Fibroblast of pulmonary artery (primary cell): ENCODE results near the gene ZNF516.

Experiments
- DNase-seq: peaks from one replicate; pipeline ENCODE4 v3.0.0-alpha.2; 2010; ENCODE audit warnings: low read depth
- H3K4me3 ChIP-seq: replicated peaks from 2 replicates; pipeline ENCODE4 v1.5.1; 2011; ENCODE audit warnings: low read depth, mild to moderate bottlenecking, control low read depth, low read length, moderate library complexity
- TF ChIP-seq, protein P1 (sequence below): IDR thresholded peaks from 2 replicates; pipeline ENCODE4 v1.5.1; 2011; ENCODE audit warnings: mild to moderate bottlenecking, control low read depth, low read length, inconsistent platforms; ENCODE audit errors: missing control alignments

ZNF516 gene

DNA sequence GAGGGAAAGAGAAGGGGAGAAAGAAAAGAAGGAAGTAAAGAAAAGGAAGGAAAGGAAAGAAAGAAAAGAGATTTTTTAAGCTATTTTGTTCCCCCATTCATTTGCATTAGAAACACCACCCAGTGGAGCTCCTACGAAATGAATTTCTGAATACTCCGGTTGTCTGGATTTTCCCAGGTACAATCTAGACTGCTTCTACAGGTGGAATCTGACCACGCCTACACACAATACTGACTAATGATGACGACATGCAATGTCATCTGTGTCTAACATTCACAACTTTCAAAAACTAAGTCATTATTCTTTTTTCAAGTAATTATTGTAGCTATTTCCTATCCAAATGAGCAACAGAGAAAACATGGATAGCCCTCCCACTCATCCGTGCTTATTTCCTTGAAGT is 121.7 kb downstream of the ZNF516 start:
- TF ChIP-seq, protein P1, sequence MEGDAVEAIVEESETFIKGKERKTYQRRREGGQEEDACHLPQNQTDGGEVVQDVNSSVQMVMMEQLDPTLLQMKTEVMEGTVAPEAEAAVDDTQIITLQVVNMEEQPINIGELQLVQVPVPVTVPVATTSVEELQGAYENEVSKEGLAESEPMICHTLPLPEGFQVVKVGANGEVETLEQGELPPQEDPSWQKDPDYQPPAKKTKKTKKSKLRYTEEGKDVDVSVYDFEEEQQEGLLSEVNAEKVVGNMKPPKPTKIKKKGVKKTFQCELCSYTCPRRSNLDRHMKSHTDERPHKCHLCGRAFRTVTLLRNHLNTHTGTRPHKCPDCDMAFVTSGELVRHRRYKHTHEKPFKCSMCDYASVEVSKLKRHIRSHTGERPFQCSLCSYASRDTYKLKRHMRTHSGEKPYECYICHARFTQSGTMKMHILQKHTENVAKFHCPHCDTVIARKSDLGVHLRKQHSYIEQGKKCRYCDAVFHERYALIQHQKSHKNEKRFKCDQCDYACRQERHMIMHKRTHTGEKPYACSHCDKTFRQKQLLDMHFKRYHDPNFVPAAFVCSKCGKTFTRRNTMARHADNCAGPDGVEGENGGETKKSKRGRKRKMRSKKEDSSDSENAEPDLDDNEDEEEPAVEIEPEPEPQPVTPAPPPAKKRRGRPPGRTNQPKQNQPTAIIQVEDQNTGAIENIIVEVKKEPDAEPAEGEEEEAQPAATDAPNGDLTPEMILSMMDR: no peak
- no peak for DNase-seq
- H3K4me3 ChIP-seq: no peak overlapping the region

DNA sequence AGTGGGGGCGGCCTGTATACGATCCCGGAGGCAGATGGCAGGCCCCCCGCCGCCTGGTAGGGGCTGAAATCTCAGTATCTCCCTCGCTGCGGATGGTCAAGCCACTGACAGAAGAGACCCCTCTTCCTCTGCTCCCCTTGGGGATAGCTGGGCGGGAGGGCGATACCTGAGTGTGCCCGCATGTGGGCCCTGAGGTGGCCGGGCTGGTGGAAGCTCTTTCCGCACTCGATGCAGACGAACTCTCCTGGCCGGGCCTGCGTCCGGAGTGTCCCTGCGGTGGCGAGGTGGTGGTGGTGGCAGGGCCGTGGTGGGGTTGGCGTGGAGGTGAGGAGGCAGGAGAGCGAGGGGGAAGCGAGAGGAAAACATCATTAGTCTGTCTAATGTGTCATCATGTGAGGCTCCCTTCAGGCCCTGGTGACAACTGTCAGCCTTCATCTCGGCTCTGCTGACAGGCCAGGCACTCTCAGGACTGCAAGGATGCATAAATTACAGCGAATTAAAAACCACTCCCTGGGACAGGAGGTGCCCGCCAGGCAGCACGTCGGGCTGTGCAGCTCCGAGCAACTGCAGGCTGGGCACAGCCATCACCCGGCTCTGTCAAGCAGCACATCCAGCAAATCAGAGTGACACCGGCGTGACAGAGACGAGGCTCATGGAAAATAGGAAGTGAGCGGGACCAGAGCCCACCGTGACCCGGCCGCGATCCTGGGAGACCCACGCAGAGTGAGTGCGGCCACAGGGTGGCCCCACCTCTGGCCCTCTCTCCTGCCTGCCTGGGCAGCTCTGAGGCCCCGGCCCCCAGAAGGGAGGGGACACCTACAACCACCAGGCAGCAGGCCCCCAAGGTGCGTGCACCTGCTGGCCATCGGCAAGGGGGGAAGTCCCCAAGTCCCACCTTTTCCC is 123.5 kb downstream of the ZNF516 start:
- TF ChIP-seq, protein P1: no peak
- no peak for DNase-seq

DNA sequence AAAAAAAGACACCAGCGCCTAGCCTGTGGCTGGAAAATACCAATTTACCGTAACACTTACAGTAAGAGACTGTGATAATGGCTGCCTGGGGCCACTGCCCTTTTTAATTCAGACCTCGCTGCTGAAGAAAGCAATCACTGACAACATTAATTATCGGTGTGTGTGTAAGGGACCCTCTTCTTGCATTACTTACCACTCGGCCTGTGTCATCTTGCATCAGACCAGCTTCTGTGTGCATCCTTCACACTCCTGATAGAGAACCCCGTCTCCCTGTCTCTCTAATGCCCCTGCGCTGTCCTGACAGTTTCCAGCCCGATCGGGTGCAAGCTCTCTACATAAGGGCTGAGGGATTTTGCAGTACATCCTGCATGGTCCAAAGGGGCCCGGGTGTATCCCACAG is 124.4 kb downstream of the ZNF516 start:
- DNase-seq: no peak
- no peak overlapping the region for H3K4me3 ChIP-seq
- TF ChIP-seq, protein P1: no peak

More for the DNA sequence above, 123.5 kb downstream of the ZNF516 start:
- no peak overlapping the region for H3K4me3 ChIP-seq

DNA sequence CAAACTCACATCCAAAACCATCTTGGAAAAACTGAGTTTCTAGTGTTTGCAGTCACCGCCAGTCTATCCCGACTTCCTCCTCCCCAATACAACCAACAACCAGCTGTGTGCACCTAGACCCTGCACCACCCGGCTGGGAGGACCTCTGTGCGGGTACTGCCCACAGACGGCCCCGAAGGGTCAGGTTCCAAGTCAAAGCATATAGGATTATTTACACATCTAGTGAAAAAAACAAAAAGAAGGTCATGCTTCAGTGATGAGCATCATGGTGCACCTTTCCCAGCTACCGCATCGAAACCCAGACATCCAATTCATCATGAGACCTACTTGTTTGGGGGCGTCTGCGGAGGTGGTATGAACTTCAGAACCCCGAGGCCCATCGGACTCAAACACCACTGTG is 124.8 kb downstream of the ZNF516 start:
- H3K4me3 ChIP-seq: no peak overlapping the region
- TF ChIP-seq, protein P1: no peak
- DNase-seq: no peak

DNA sequence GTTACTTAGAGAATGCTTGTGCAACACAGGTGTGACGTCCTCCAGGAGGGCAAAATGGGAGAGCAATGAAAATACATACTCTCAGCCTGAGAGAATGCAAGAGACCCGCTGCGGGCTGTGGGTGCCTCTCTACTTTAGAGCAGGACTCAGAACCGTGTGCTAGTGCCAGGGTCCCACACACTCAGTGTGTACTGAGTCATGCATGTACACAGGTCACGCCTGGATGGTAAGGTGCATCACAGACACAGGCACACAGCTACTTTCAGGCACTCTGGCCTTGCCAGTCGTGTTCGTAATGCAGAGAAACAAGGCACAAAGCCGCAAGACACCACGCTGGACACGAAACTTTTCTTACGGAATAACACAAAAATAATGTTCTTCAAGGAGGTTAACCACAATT is 125.3 kb downstream of the ZNF516 start:
- TF ChIP-seq, protein P1: no peak

DNA sequence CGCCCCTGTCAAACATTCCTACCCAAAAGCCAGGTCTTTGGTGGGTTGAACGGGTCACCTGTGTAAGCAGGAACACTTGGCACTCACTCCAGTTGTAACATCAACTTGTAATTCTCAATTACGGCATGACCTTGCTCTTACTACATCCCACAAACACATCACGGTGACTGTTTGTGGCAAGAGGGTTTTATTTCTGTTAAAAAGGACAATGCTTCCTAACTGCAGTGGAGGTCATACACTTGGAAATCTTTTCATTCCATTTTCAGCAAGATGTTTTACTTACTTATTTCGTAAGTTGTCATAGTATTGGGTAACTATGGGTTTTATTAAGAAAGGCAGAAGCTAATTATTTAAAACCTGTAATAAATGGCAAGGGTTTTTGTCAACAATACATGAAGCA is 126.1 kb downstream of the ZNF516 start:
- TF ChIP-seq, protein P1: no peak
- peak; percentile 22 for DNase-seq

More for the DNA sequence above, 125.3 kb downstream of the ZNF516 start:
- DNase-seq: no peak
- no peak overlapping the region for H3K4me3 ChIP-seq

DNA sequence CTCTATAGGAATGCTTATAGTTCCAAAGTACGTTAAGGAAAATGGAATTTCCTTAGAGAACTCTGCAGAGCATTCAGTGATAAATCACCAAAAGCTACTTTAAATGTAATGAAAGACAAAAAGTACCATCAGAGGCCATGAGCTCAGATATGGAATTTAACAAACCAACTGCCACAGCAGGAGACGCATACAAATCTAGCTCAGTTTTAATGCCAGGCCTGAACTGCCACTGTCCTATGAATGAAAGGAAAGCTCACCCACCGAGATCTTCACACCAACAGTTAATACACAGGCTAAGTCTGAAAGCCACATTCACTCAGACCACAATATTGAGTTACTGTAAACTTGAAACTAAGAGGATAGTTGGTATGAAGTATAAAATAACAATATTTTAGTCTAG is 126.8 kb downstream of the ZNF516 start:
- no peak overlapping the region for H3K4me3 ChIP-seq
- TF ChIP-seq, protein P1: no peak
- no peak for DNase-seq

More for the DNA sequence above, 126.1 kb downstream of the ZNF516 start:
- H3K4me3 ChIP-seq: no peak overlapping the region
